HEK293T (cell line): Measurements from ENCODE around the gene BRD4.

Source experiments
- ARNT ChIP-seq: fragments of 450-650 bp; IDR thresholded peaks from 2 replicates; pipeline ENCODE4 v1.6.1; 2017; ENCODE audit warnings: mild to moderate bottlenecking
- BHLHE40 ChIP-seq: fragments of 450-650 bp; IDR thresholded peaks from 2 replicates; pipeline ENCODE4 v1.6.1; 2016; ENCODE audit warnings: mild to moderate bottlenecking, moderate library complexity, borderline replicate concordance
- FOXA1 ChIP-seq: fragments of 450-650 bp; IDR thresholded peaks from 2 replicates; pipeline ENCODE4 v1.6.1; 2016; ENCODE audit warnings: mild to moderate bottlenecking
- HDGF ChIP-seq: fragments of 450-650 bp; IDR thresholded peaks from 2 replicates; pipeline ENCODE4 v1.6.1; 2017; ENCODE audit warnings: antibody characterized with exemption, borderline replicate concordance
- L3MBTL2 ChIP-seq: fragments of 450-650 bp; conservative IDR thresholded peaks from 2 replicates; pipeline ENCODE4 v1.6.1; 2016; ENCODE audit warnings: mild to moderate bottlenecking
- LEF1 ChIP-seq: fragments of 450-650 bp; IDR thresholded peaks from 2 replicates; pipeline ENCODE4 v1.6.1; 2017; ENCODE audit warnings: mild to moderate bottlenecking, borderline replicate concordance
- SP1 ChIP-seq: fragments of 450-650 bp; IDR thresholded peaks from 2 replicates; pipeline ENCODE4 v1.6.1; 2017
- SUZ12 ChIP-seq: fragments of 450-650 bp; IDR thresholded peaks from 2 replicates; pipeline ENCODE4 v1.6.1; 2016; ENCODE audit warnings: mild to moderate bottlenecking
- ZNF384 ChIP-seq: fragments of 450-650 bp; IDR thresholded peaks from 2 replicates; pipeline ENCODE4 v1.6.1; 2016

GRCh38 chr19:15252398-15253018 is 79.8 kb downstream of the BRD4 start:
- TF ChIP-seq L3MBTL2 (no peak), LEF1 (no peak), ZNF384 (no peak), SUZ12 (no peak), SP1 (no peak), FOXA1 (no peak), HDGF (no peak), ARNT (no peak), BHLHE40 (no peak)
